Stimulated activated CD4-positive, alpha-beta T cell treated with anti-CD3 and anti-CD28 coated beads, TNF-alpha, amount 100 ng/mL, for 24 hours (primary cell): ENCODE measurements around the gene TMEM190.
"Not testable (repeated sequence)": the region's sequence is repeated elsewhere in the genome, so short reads cannot be mapped to it uniquely, and the experiment has no call there.

Experiments
- DNase-seq, 3 experiments: peaks; one replicate each; pipeline ENCODE4 v3.0.0-alpha.2; 2020; ENCODE audit warnings: low read depth in 3 of 3

TMEM190 gene

GRCh38 chr19:55376241-55376933 lies at the start of gene TMEM190:
Gene TMEM190, plus strand, starts transcription at chr19:55376826. Its CDS starts 28 bp downstream, at chr19:55376854.
- DNase-seq = no peak

GRCh38 chr19:55328774-55329318 lies 47.8 kb upstream of the TMEM190 start:
- not testable (repeated sequence) for DNase-seq

GRCh38 chr19:55329791-55330190 lies 46.8 kb upstream of the TMEM190 start:
- DNase-seq = not testable (repeated sequence)

GRCh38 chr19:55333870-55334269 lies 42.8 kb upstream of the TMEM190 start:
- DNase-seq = no peak

GRCh38 chr19:55336101-55336500 lies 40.5 kb upstream of the TMEM190 start:
- DNase-seq = no peak

GRCh38 chr19:55339105-55339888 lies 37.3 kb upstream of the TMEM190 start, which contains the start of gene KMT5C:
Gene KMT5C, plus strand, starts transcription at chr19:55339876. Its CDS starts 2,061 bp downstream, at chr19:55341937.
- DNase-seq = peak; percentile 100

GRCh38 chr19:55339889-55340783 lies 36.5 kb upstream of the TMEM190 start:
- DNase-seq = peak in 1 of 3 experiments; percentile 17

- DNase-seq = no peak
These were observed 35.9 kb upstream of the TMEM190 start for GRCh38 chr19:55340784-55341147.

GRCh38 chr19:55341171-55341588 lies 35.4 kb upstream of the TMEM190 start:
- DNase-seq = peak; percentile 27 to 79 (median 48)

GRCh38 chr19:55341595-55342531 lies 34.8 kb upstream of the TMEM190 start:
- no peak for DNase-seq

GRCh38 chr19:55344444-55344843 lies 32.2 kb upstream of the TMEM190 start:
- no peak for DNase-seq

- no peak for DNase-seq
These were observed 31.4 kb upstream of the TMEM190 start for GRCh38 chr19:55345101-55345817.

- DNase-seq = no peak
These were observed 30.6 kb upstream of the TMEM190 start for GRCh38 chr19:55345818-55346724.

- DNase-seq = no peak
These were observed 29.7 kb upstream of the TMEM190 start for GRCh38 chr19:55346725-55347441.

GRCh38 chr19:55347442-55348009 lies 29.1 kb upstream of the TMEM190 start:
- no peak for DNase-seq

GRCh38 chr19:55348317-55349034 lies 28.1 kb upstream of the TMEM190 start:
- no peak for DNase-seq
